GM06990 (cell line): ENCODE data around the gene NTS.

ENCODE experiments used
- DNase-seq: peaks from one replicate; pipeline ENCODE4 v3.0.0-alpha.2; 2011; ENCODE audit not compliant: insufficient read length; ENCODE audit errors: extremely low read depth
- H3K27me3 ChIP-seq: replicated peaks from 2 replicates; pipeline ENCODE4 v1.6.0; 2011; ENCODE audit warnings: low read length; ENCODE audit not compliant: control insufficient read depth, insufficient read depth
- H3K36me3 ChIP-seq: 2 replicates; pipeline ENCODE4 v1.5.1; 2011; ENCODE audit warnings: low read length; ENCODE audit not compliant: control insufficient read depth, insufficient read depth
- H3K4me3 ChIP-seq: replicated peaks from 2 replicates; pipeline ENCODE4 v1.5.1; 2011; ENCODE audit warnings: low read depth, mild to moderate bottlenecking, control low read depth, low read length
- TF ChIP-seq, protein P1 (sequence below): IDR thresholded peaks from 2 replicates; pipeline ENCODE4 v1.5.1; 2011; ENCODE audit warnings: low read length, control low read depth, mild to moderate bottlenecking, inconsistent platforms; ENCODE audit not compliant: insufficient read depth, poor library complexity, severe bottlenecking

The NTS gene

GRCh38 chr12:85834378-85834777, 39.7 kb upstream of the NTS start:
- Histone ChIP-seq H3K27me3 (no peaks in the 10 kb centered on the region), H3K36me3 (no peaks in the 10 kb centered on the region), H3K4me3 (no peak overlapping the region)
- TF ChIP-seq, protein P1, sequence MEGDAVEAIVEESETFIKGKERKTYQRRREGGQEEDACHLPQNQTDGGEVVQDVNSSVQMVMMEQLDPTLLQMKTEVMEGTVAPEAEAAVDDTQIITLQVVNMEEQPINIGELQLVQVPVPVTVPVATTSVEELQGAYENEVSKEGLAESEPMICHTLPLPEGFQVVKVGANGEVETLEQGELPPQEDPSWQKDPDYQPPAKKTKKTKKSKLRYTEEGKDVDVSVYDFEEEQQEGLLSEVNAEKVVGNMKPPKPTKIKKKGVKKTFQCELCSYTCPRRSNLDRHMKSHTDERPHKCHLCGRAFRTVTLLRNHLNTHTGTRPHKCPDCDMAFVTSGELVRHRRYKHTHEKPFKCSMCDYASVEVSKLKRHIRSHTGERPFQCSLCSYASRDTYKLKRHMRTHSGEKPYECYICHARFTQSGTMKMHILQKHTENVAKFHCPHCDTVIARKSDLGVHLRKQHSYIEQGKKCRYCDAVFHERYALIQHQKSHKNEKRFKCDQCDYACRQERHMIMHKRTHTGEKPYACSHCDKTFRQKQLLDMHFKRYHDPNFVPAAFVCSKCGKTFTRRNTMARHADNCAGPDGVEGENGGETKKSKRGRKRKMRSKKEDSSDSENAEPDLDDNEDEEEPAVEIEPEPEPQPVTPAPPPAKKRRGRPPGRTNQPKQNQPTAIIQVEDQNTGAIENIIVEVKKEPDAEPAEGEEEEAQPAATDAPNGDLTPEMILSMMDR = no peak
- DNase-seq = no peak

- H3K4me3 ChIP-seq = no peak overlapping the region
- TF ChIP-seq, protein P1 = no peak
- no peaks in the 10 kb centered on the region for H3K27me3 ChIP-seq
- no peaks in the 10 kb centered on the region for H3K36me3 ChIP-seq
- DNase-seq = no peak
These were observed 38.5 kb upstream of the NTS start for GRCh38 chr12:85835426-85836196.

DNA sequence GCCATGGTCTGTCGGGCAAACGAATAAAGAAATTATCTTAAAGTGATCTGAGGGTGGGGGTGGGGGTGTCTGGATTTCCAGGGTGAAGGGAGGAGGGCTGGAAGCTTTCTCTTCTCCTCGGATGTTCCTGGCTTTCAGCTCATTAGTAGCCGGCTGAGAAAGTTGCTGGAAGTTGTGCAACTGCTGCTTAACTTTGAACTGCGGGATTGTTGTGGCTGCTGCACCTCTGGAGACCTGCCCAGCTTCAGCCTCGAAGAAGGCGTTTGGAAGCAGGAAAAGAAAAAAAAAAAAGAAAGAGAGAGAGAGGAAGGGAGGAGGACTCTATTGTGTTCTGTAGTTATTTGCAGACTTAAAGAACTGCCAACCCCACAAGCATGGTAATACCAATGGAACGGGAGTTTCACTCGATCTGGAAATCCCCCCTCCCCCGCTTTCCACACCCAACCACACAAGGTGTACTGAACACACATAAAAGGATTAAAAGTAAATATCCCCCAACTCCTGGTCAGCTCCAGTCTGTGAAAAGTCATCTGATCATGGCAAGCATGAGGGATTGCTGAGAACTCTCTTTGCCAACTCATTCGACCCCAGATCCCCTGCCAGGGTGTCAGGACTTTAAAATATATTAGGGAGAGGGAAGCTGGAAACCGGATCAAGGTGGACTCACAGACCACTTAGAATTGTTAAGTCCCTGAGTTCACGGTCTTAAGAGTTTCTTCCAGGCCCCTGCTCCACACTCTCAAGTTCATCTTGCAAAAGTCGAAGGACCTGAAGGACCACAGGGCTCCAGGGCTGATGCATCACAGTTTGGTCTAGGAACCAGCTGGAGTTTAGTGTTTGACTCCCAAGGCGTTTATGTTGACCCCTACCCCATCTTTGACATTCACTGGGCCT, 37.7 kb upstream of the NTS start, which contains the start of gene RASSF9:
Gene RASSF9, minus strand, starts transcription at position 213 of the 894 bp plus-strand sequence. Its CDS starts 208 bp downstream, at position 5.
- Histone ChIP-seq H3K4me3 (no peak within 1 kb of the TSS), H3K36me3 (no peaks in the 10 kb centered on the region), H3K27me3 (no peaks in the 10 kb centered on the region)
- no peak for DNase-seq
- TF ChIP-seq, protein P1 = no peak

DNA sequence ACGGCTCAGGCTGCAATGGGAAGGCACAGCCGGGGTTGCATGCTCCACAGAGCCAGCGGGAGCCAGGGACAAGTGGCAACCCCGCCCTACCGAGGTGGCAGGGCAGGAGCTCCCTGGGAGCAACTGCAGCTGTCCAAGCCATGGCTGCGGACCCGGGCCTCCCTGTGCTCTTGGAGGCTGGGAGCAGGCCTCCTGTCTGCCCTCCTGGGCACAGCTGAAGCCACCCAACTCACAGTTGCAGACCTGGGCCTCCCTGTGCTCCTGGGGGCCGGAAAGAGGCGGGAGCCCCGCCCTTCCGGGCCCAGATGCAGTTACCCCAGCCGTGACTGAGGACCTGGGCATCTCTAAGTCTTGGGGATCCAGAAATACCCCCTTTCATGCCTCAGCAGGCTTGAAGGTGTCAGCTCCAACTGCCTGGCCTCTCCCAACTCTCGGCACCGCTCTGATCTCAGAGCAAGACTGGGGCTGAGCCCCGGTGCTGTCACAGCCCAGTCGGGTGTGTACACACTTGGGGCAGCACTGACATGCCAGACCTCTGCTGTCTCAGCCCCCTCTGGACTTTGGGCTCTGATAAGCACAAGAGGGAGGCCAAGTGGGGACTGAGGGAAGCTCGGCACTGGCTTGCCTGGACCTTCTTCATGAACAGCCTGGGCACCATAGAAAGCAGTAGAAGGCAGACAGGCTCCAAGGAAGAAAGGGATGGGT, 30.3 kb upstream of the NTS start:
- TF ChIP-seq, protein P1 = no peak
- Histone ChIP-seq H3K4me3 (no peak overlapping the region), H3K27me3 (no peaks in the 10 kb centered on the region), H3K36me3 (no peaks in the 10 kb centered on the region)
- DNase-seq = peak; percentile 7

- H3K27me3 ChIP-seq = no peaks in the 10 kb centered on the region
- H3K4me3 ChIP-seq = no peak overlapping the region
- TF ChIP-seq, protein P1 = no peak
- no peaks in the 10 kb centered on the region for H3K36me3 ChIP-seq
- no peak for DNase-seq
These were observed 24.8 kb upstream of the NTS start for GRCh38 chr12:85849344-85849743.
